Endometrial microvascular endothelial cells (primary cell): Measurements from ENCODE around the gene RNU2-63P. TPM values are rescaled to one million over a fixed set of nuclear protein-coding genes. Genes with fewer than 3 reads are reported as not detected.
"Not testable (repeated sequence)": the region's sequence is repeated elsewhere in the genome, so short reads cannot be mapped to it uniquely, and the experiment has no call there.

Experiments used
- in situ Hi-C: cut with HindIII; loops from 2 replicates; pipeline ENCODE4 v1.10.0; 2017; ENCODE audit warnings: low sequenced_read_pairs, low pct_unique_long_range_greater_than_20kb; ENCODE audit errors: inconsistent ontology term
- total RNA-seq: library from RNA; depleted of rRNA; stranded (reverse); fragments of >200 nt; gene quantifications from one replicate; pipeline ENCODE4 v1.2.3, GENCODE V29; 2015; ENCODE audit errors: inconsistent ontology term

RNU2-63P gene
- total RNA-seq, 1 donor from 2014 or later: not detected

DNA sequence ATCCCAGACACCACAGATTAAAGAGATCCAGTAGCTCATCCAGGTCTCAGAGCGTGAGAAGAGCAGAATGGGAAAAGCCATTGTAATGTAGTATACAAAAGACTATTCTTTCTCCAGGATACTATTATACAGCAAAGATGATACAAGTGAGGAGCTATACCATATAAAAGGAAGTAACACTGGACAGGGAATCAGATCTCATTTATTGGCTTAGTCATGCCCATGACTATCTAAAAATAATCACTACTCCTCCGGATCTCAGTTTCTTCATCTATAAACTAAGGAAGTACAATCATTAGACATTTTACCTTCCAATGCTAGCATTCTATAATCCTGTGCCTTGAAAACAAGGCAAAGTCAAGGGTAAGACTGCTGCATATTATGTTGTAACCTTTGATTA lies 19.8 kb upstream of the RNU2-63P start:
- in situ Hi-C loops: no loop called here

DNA sequence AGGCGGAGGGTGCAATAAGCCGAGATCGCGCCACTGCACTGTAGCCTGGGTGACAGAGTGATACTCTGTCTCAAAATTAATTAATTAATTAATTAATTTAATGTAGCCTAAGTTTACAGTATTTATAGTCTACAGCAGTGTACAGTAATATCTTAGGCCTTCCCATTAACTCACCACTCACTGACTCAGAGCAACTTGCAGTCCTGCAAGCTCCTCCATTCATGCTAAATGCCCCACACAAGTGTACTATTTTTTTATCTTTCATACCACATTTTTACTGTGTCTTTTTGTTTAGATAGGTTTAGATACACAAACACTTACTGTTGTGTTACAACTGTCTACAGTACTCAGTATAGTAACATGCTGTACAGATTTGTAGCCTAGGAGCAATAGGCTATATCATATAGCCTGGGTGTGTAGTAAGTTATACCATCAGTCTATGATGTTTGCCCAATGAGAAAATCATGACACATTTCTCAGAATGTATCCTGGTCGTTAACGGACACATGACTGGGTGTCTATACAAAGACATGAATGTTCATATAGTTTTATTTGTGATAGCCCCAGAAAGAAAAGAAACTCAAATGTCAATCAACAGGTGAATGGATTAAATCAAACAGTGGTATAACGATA lies 15.8 kb upstream of the RNU2-63P start:
- in situ Hi-C loops: no loop called here

DNA sequence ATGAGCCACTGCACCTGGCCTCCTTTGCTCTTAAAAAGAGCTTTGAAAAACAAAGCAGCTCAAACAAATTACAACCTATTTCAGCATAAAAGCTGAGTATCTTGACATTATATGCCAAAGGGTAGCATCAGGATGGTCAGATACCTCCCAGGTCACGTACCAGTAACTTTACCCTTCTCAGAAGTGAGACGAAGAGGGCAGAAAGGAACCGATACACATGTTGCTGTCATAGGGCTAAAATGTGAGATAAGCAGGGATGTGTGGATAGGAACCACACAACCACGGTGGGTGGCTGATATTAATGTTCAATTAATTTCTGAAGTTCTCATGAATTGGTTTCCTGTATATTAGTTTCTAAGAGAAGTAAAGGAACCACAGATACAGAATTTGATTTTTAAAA lies 12.6 kb upstream of the RNU2-63P start:
- in situ Hi-C loops: no loop called here

DNA sequence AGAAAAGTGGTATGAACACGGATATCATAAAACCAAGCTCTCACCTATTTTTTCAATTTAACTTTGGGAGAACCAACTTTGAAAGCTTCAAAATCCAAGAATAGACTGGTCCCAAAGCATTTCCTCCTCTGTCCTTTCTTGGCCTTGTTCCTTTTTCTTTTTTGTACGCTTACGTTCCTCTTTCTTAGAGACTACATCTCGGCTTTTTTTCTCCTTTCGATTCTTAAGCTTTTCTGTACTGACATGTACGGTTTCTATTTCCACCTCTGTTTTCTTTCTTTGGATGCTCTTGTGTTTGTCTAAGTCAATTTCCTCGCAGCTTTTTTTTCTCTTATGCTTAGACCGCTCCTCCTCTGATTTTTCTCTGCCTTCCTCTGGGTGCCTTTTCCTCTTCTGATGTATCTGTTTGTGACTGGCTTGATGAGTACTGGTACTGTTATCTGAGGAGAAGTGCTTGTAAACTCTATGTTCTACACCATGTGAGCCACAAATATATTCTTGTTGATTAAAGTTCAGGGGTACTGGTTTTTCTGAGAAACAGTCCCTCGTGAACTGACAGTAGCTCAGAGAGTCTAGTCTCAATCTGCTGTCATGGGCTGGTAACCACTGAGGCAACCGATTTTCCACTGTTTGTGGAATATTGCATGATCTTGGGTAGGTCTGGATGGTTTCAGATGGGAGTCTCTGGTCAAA lies 11.5 kb upstream of the RNU2-63P start:
- in situ Hi-C loops: no loop called here

DNA sequence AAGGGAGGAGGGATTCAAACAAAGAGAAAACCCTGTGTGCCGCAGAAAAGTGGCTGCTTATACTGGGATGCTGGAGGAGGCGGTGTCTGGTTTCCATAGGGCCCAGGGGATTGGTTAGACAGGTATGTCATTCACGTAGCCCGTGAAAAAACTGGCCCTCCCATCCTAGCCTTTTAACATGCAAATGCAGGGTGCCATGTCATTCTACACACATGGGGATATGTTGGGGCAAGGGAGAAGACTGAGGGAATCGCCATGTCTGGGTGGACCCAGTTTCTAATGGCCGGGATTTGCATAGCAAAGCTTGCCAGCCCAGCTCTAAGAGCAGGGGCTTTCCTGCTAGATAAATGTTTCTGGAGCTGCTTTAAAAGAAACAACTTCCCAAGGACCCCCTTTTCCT lies 8.2 kb upstream of the RNU2-63P start:
- in situ Hi-C loops: no loop called here

DNA sequence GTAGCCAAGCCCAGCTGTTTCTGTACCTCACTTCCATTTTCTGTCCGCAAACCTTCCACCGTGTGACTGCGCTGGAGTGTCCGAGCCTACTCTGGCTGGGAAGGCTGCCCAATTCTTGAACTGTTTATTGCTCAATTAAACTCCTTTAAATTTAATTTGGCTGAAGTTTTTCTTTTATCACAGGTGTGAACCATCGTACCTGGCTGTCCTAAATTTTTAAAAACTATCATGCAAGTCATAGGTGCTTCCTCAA lies 6.2 kb upstream of the RNU2-63P start:
- in situ Hi-C loops: no loop called here

DNA sequence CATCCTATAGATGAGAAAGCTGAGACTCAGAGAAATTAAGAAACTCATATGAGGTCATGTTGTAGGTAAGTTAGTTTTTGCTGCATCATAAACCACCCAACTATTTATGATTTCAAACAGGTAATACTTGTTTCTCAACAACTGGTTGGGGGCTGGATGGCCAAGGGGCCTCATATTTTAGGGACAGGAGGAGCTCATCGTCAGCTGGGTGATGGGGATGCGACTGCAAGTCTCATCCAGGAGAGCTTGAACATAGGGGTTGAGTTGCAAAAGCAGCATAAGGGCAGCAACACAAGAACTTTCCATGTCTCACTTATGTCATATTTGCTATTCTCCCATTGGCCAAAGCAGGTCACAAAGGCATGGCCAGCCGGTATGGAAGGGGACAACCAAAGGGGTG lies 3.6 kb upstream of the RNU2-63P start:
- in situ Hi-C loops: no loop called here

DNA sequence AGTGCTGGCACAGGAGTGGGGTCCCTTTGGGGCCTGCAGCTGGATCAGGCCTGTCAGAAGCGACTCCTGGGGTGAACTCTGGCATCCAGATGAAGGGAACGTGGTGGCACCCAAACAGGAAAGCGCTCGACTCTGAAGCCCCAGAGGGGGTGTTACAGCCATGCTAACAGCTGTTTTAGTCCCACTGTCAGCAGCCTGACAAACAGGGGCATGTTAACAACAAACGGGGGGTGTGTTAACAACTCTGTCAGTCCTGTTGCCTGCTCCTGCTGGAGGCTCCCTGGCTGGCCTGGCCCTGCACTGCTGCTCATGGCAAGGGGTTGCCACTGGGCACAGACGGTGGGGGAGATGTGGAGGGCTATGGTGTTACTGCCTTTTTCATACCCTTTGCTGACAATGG lies 2.6 kb upstream of the RNU2-63P start:
- in situ Hi-C loops: no loop called here

DNA sequence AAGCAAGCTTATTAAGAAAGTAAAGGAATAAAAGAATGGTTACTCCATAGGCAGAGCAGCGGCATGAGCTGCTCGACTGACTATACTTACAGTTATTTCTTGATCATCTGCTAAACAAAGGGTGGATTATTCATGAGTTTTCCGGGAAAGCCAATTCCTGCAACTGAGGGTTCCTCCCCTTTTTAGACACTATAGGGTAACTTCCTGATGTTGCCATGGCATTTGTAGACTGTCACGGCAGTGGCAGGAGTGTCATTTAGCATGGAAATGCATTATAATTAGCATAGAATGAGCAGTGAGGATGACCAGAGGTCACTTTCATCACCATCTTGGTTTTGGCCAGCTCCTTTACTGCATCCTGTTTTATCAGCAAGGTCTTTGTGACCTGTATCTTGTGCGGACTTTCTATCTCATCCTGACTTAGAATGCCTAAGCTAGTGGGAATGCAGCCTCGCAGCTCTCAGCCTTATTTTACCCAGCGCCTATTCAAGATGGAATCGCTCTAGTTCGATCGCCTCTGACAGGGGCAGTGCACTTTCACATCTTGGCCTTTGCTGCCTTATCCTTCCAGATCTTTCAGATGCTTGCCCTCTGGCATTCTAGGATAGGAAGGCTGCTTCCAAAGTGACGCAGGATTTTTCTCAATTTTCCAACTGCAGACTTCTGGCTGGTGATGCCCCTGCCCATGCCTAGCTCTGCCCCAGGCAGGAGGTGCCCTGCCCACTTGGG lies 1.9 kb upstream of the RNU2-63P start:
- in situ Hi-C loops: not testable (repeated sequence)

DNA sequence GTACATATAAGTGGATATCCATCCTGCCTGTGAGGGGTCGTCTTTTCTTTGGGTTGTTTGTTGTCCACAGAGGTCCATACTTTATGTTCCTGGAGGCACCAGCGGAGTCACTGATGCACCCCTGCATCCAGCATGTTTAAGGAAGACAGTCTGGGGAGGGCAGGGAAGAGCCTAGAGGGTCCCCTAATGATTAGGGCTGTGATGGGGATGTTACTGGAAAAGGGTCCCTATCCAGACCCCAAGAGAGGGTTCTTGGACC lies 1.4 kb upstream of the RNU2-63P start:
- in situ Hi-C loops: not testable (repeated sequence)

DNA sequence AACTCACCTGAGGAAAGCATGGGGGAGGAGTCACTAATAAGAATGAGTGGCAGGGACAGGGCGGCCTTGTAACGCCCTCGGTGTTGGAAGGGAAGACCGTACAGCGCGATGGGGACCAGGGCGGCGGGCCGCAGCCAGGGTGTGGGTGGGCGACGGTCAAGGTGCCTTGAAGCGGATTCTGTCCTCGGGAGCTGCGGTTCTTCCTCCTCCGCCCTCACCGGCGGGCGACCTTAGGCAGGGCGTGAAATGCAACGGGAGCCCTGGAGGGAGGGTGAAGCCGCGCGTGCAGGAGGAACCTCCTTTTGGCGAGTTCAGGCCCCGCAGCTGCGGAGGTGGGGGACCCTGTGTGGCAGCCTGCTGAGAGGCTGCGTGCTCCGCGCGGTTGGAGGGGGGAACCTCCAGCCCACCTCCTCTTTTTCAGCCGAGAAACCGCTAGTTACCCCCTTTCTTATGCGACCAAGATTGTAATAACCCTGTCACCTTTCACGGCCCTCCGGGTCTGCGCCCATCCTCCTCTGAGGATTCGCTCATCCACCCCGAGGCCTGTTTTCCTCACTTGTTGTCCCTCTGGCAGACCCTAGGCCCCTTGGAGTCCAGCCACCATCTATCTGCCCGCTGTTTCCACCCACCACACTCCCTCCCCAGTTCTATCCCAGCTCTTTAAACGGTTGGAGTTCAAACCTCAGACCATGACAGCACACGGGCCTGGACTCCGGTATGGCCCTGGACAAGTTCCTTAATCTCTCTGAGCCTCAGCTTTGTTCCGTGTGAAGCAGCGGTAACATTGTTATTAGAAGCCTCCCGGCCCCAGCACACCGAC lies 823 bp upstream of the RNU2-63P start:
- in situ Hi-C loops: no loop called here

DNA sequence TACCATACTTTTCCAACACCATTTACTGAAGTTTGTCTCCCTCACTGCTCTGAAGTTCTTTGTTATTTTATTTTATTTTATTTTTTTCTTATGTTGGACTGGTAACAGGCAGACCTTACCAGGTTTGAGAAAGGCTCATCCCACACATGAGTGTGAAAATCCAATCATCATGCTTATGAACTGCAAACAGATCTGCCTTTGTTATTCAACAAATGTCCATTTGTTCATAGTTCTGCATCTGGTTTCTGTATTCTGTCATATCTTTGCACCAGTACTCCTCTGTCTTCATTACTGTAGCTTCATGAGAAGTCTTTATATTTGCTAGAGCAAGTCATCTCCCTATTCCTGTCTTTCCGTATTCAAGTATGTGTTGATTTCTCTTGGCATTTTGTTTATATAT lies 5.3 kb downstream of the RNU2-63P start:
- in situ Hi-C loops: no loop called here

DNA sequence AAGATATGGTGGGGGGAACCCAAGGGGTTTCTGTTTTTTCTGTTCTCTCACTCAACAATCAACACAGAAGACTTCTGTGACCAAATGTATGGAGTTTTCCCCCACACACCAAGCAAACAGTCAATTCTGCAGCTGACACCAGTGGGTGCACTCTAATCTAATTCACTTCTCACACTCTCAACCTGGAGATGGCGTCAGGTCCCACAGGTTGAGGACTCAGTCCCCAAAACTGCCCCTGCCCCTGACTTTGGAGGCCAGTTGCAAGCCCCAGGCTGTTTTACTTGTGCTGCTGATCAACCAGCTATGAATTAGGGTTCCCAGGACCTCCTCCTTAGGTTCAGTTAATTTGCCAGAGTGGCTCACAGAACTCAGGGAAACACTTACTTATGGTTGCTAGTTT lies 6.2 kb downstream of the RNU2-63P start:
- in situ Hi-C loops: no loop called here

DNA sequence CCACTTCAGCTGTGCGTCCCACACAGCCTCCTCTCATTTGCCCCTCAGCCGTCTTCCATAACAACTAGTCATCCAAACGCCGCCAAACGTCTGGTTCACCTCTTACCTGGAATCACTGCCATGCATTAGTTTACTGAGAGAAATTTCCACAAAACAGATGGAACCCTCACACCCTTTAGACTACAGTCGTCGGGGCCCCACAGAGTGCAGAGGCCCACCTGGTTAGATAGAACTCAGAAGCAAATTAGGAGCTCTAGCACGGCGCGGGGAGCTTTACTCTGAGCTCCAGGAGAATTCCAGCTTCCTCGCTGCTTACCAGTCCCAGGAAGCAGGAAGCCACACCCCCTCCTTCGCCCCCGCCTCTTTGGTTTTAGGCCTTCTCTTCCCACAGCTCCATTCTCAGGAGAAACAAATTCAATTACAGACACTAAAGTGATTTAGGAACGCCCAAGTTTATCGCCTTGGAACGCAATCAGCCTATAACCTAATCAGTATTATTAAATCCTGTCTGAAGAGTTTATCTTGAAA lies 9.4 kb downstream of the RNU2-63P start:
- in situ Hi-C loops: no loop called here

DNA sequence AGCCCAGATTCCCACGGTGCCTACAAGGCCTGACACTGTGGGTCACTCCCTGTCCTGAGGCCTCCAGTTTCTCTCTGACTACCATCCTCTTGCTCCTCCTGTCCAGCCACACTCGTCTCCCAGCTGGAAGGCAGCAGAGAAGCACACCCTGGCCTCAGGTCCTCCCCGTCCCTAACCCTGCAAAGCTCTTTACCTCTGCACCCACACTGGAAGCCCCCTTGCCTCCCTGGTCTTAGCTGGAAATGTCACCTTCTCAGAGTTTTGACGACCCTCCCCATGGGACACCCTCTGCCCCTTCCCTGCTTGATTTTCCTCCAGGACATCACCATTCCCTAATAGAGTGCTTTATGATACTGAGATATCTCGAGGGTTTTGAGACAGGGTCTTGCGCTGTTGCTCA lies 10.6 kb downstream of the RNU2-63P start:
- in situ Hi-C loops: no loop called here

DNA sequence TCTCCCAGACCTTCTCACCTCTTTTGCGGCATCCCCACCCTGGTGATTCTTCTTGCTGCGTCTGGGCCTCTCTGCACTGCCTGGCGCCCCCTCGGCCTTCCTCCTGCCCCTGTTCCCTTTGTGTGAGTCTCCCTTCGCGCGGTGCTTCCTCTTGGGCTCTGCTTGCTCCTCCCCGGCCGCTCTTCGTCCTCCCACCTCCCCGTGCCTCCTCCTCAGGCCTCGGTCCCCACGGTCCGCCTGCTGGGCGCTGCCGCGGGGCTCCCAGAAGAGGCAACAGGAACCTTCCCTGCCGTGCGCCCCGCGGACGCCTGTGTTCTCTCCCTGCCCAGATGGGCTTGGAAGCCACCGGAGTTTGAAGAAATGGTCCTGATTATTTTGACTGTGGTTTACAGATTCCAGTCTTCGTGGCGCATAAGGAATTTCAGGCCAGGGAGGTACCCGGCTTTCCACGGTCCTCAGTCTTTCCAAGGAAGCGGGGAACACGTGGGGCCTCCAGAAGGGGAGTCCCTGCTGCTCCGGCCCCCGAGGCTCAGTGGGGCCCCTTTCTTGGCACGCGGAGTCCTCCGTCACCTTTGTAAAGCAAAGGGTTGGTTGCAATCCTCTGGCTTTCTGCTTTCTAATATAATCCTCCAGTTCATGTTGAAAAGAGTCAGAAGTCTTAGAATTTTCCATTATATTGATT lies 13.1 kb downstream of the RNU2-63P start:
- in situ Hi-C loops: no loop called here

DNA sequence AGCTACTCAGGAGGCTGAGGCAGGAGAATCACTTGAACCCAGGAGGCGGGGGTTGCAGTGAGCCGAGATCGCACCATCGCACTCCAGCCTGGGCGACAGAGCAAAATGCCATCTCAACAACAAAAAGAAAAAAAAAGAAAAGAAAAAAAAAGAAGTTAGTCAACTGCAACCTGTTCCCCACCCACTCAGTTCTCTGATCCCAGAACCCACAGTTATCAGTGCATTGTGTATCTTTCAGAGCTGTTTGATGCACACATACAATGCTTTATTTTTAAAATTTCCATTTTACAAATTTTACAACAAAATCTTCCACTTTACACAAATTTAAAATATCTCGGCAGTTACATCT lies 14.0 kb downstream of the RNU2-63P start:
- in situ Hi-C loops: no loop called here

DNA sequence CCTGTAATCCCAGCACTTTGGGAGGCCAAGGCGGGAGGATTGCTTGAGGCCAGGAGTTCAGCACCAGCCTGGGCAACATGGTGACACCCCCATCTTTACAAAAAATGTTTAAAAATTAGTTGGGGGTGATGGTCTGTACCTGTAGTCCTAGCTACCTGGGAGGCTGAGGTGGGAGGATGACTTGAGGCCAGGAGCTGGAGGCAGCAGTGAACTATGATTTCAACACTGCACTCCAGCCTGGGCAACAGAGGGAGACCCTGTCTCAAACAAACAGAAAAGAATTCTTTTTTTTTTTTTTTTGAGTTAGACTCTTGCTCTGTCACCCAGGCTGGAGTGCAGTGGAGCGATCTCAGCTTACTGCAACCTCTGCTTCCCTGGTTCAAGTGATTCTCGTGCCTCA lies 15.9 kb downstream of the RNU2-63P start:
- in situ Hi-C loops: not testable (repeated sequence)

DNA sequence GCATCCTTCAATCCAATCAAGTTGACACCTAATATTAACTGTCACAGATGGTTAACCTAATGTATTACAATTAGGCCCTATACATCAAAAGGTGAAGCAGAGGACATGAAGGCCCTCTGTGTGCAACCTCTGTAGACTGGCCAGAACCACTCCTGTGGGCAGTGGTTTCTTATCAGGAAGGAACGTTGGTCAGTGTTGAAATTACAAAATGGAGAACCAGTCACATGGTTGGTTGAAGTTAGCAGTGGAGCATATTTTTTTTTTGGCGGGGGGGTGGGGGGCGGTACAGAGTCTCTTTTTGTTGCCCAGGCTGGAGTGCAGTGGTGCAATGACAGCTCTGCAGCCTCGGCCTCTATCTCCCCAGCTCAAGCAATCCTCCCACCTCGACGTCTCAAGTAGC lies 19.8 kb downstream of the RNU2-63P start:
- in situ Hi-C loops: no loop called here
